ENCODE measurements around the gene POP7. TPM values are rescaled to one million over a fixed set of nuclear protein-coding genes. Genes with fewer than 3 reads are reported as not detected.

The POP7 gene
- total and polyA plus RNA-seq, 2 of the 4 experiments (the other 2 are of a cell fraction), result 14.9 to 38.0 TPM

GRCh38 chr7:100722480-100723212 lies 16.7 kb downstream of the POP7 start (continued):
- no peak for TF ChIP-seq BHLHE40 (IDR thresholded peaks at IDR 0.05; ENCODE audit: low read depth, low read length)

- H3K23ac ChIP-seq (ENCODE audit: low read depth, low read length), result no peak overlapping the region
- no peak overlapping the region for H3K56ac ChIP-seq (ENCODE audit: extremely low read depth, insufficient read depth, low read length)
- H3K9ac ChIP-seq (ENCODE audit: low read depth, low read length), result no peak overlapping the region
- WGBS, 2 experiments (ENCODE audit: extremely low coverage in 2 of 2, insufficient read length in 1 of 2), result 83% methylated on average over 5 of the region's 16 CpGs; no CpG with 5 or more reads in 1 of the 2 experiments
- H3K27ac ChIP-seq (ENCODE audit: insufficient read depth, low read length), result no peak overlapping the region
- H2BK5ac ChIP-seq (ENCODE audit: low read depth, low read length, poor library complexity, severe bottlenecking), result no peak overlapping the region
- TF ChIP-seq USF2 (IDR thresholded peaks at IDR 0.05; ENCODE audit: low read depth, low read length) (no peak), MXI1 (IDR thresholded peaks at IDR 0.05; ENCODE audit: borderline replicate concordance, low read depth, low read length) (no peak), MAZ (IDR thresholded peaks at IDR 0.05; ENCODE audit: borderline replicate concordance, low read depth, low read length) (no peak), RFX5 (IDR thresholded peaks at IDR 0.05; ENCODE audit: low read depth, low read length) (no peak), RCOR1 (IDR thresholded peaks at IDR 0.05; ENCODE audit: insufficient replicate concordance, low read length) (no peak), CEBPB (IDR thresholded peaks at IDR 0.05; ENCODE audit: low read depth, low read length) (no peak), POLR2A (IDR thresholded peaks at IDR 0.05; ENCODE audit: low read depth, low read length) (no peak), NFE2L2 (IDR thresholded peaks at IDR 0.05; ENCODE audit: low read depth, low read length) (no peak), RAD21 (IDR thresholded peaks at IDR 0.05; ENCODE audit: low read length) (no peak), CHD1 (IDR thresholded peaks at IDR 0.05; ENCODE audit: low read depth, low read length) (no peak)
- H2BK120ac ChIP-seq (ENCODE audit: low read depth, low read length), result no peak overlapping the region
- no peak overlapping the region for H2AK9ac ChIP-seq (replicated peaks; ENCODE audit: low read depth, low read length, poor library complexity)
- peaks cover 3% of the 10 kb centered on the region; the same call in 1 of the 2 replicates for H4K20me1 ChIP-seq (ENCODE audit: insufficient read depth, low read length)
- 0 out of 2 replicates have a peak, but pooled peaks cover 2% of the 10 kb centered on the region for H3K9me3 ChIP-seq (ENCODE audit: control insufficient read depth, insufficient read depth, low read length)
- no peak overlapping the region for H4K5ac ChIP-seq (ENCODE audit: low read depth, low read length)
- no peak overlapping the region for H3K4ac ChIP-seq (ENCODE audit: low read depth, low read length)
- CTCF ChIA-PET, result interaction anchor here (1.6 to 1.8 kb wide), 2 partner anchors 18 to 128 kb away, joined by 5 to 7 read pairs; partner anchors contain the start of genes POP7 and SLC12A9
- no peak overlapping the region for H3K14ac ChIP-seq (replicated peaks; ENCODE audit: low read depth, low read length)
- no peak overlapping the region for H3K4me2 ChIP-seq (ENCODE audit: low read depth, low read length)
- no peak overlapping the region for H4K8ac ChIP-seq (ENCODE audit: low read depth in 2 of 2, low read length in 2 of 2)
- H3K18ac ChIP-seq (ENCODE audit: low read depth, low read length), result no peak overlapping the region
- ATAC-seq (ENCODE audit: low read depth), result no peak
- no peak overlapping the region for H3K4me3 ChIP-seq (ENCODE audit: insufficient read depth, low read depth, low read length)
- in situ Hi-C loops (cut with MboI; ENCODE audit: low sequenced_read_pairs) (loop anchor here (25.0 kb wide), 1 partner anchor 338 kb away; no protein-coding TSS in a partner anchor), dilution Hi-C loops (cut with HindIII; ENCODE audit: low sequenced_read_pairs, unreplicated experiment) (no loop called here), intact Hi-C loops (cut with micrococcal nuclease) (loop anchor here (2.0 kb wide), 1 partner anchor 19 kb away; no protein-coding TSS in a partner anchor)
- no peak overlapping the region for H2AK5ac ChIP-seq (ENCODE audit: low read depth, low read length)
- no peak overlapping the region for H2BK20ac ChIP-seq (ENCODE audit: low read depth, low read length)
- H2BK15ac ChIP-seq (ENCODE audit: low read depth, low read length), result no peak overlapping the region
- H3K27me3 ChIP-seq (ENCODE audit: control insufficient read depth, insufficient read depth, low read length), result peaks cover 51% of the 10 kb centered on the region
- H3K36me3 ChIP-seq (ENCODE audit: control insufficient read depth, insufficient read depth, low read length), result no peaks in the 10 kb centered on the region
- H4K91ac ChIP-seq (ENCODE audit: insufficient read depth, low read depth, low read length), result no peak overlapping the region
- H3K79me1 ChIP-seq (ENCODE audit: low read depth in 1 of 2, low read length in 2 of 2), result no peaks in the 10 kb centered on the region
- H3K4me1 ChIP-seq (ENCODE audit: control insufficient read depth, insufficient read depth, low read length), result peaks cover 9% of the 10 kb centered on the region
- DNase-seq, result no peak
- BruUV-seq (replicated peaks), result no TSS peak
- no peak overlapping the region for H2AFZ ChIP-seq (replicated peaks; ENCODE audit: low read length, poor library complexity)
- H3K9me1 ChIP-seq (ENCODE audit: insufficient read depth, low read length), result no peaks in the 10 kb centered on the region
- POLR2A ChIA-PET (ENCODE audit: unreplicated experiment), result no interaction called here
These were observed 17.9 kb downstream of the POP7 start for GRCh38 chr7:100723732-100724275.

All from IMR-90 (cell line).